DND-41 (cell line): Measurements from ENCODE around the gene PIH1D1.

Experiments used
- EZH2 ChIP-seq: IDR thresholded peaks from 3 replicates; pipeline ENCODE4 v1.6.1; 2012; ENCODE audit warnings: borderline replicate concordance, low read depth, mild to moderate bottlenecking, moderate library complexity, low read length, inconsistent platforms; ENCODE audit not compliant: severe bottlenecking
- TF ChIP-seq, protein P1 (sequence below): IDR thresholded peaks from 2 replicates; pipeline ENCODE4 v1.5.1; 2012; ENCODE audit warnings: borderline replicate concordance, low read length, moderate library complexity, mild to moderate bottlenecking; ENCODE audit not compliant: poor library complexity, severe bottlenecking; ENCODE audit errors: extremely low read depth

DNA sequence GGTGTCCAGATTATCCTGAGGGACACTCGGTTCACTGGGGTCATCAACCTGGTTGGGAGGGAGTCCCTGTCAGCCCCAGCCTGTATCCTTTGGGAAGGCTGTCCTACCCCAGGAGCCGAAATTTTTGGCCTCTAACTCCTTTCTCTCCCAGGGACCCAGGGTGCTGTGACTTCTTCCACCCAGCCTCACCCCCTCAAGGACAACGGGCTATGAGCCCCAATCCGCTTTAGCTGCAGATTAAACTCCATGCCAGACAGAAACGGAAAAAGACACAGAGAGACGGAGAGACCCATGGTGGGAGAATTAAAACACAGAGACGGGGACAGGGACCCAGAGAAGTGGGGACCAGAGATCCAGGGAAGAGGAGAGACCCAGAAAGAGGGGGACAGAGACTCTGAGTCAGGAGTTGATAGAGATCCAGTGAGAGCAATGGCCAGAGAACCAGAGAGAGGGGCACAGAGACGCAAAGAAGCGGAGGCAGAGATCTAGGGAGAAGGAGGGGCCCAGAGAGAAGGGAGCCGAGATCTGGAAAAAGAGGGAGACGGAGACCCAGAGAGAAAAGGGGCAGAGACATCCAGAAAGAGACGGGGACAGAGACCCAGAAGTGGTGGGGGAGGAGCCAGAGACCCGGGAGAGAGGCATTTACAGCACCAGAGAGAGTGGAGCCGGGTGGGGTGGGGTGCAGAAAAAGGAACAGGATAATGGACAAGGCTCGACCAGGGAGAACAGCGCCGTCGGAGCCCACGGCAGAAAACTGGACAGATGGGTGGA lies 11.0 kb downstream of the PIH1D1 start:
- TF ChIP-seq, protein P1, sequence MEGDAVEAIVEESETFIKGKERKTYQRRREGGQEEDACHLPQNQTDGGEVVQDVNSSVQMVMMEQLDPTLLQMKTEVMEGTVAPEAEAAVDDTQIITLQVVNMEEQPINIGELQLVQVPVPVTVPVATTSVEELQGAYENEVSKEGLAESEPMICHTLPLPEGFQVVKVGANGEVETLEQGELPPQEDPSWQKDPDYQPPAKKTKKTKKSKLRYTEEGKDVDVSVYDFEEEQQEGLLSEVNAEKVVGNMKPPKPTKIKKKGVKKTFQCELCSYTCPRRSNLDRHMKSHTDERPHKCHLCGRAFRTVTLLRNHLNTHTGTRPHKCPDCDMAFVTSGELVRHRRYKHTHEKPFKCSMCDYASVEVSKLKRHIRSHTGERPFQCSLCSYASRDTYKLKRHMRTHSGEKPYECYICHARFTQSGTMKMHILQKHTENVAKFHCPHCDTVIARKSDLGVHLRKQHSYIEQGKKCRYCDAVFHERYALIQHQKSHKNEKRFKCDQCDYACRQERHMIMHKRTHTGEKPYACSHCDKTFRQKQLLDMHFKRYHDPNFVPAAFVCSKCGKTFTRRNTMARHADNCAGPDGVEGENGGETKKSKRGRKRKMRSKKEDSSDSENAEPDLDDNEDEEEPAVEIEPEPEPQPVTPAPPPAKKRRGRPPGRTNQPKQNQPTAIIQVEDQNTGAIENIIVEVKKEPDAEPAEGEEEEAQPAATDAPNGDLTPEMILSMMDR, result no peak
- TF ChIP-seq EZH2, result no peak
